GM12801 (cell line): ENCODE data around the gene NUDT4.

Experiments
- CTCF ChIP-seq: IDR thresholded peaks from one replicate; pipeline ENCODE4 v1.5.1; 2011; ENCODE audit warnings: control low read depth; ENCODE audit not compliant: insufficient read length; ENCODE audit errors: extremely low read depth

Gene NUDT4

GRCh38 chr12:93341409-93342049 is 36.2 kb upstream of the NUDT4 start:
- no peak for TF ChIP-seq CTCF

GRCh38 chr12:93347054-93347785 is 30.5 kb upstream of the NUDT4 start:
- TF ChIP-seq CTCF = no peak

- TF ChIP-seq CTCF = no peak
Observed at GRCh38 chr12:93348575-93349435, 28.9 kb upstream of the NUDT4 start.

- TF ChIP-seq CTCF = no peak
Observed at GRCh38 chr12:93351726-93352125, 26.0 kb upstream of the NUDT4 start.

GRCh38 chr12:93352321-93352720 is 25.4 kb upstream of the NUDT4 start:
- no peak for TF ChIP-seq CTCF

GRCh38 chr12:93356214-93356613 is 21.5 kb upstream of the NUDT4 start:
- no peak for TF ChIP-seq CTCF

GRCh38 chr12:93358058-93358457 is 19.7 kb upstream of the NUDT4 start:
- TF ChIP-seq CTCF = no peak
